ENCODE results near the gene SDK1. TPM values are rescaled to one million over a fixed set of nuclear protein-coding genes. Genes with fewer than 3 reads are reported as not detected.

Gene SDK1
- total and polyA plus RNA-seq, 10 of the 15 experiments (the other 5 are each of a cell fraction or from before 2014, with no cell fraction given) = 0.14 to 0.33 TPM; not detected in 8

- H4K20me1 ChIP-seq (ENCODE audit: control insufficient read depth, insufficient read depth) = no peaks in the 10 kb centered on the region
- no peak for FAIRE-seq
- no peak overlapping the region for H3K4me2 ChIP-seq (ENCODE audit: control insufficient read depth, insufficient read depth)
- no peak for DNase-seq (ENCODE audit: low read depth, low spot score)
- no TSS peak for BruUV-seq (replicated peaks)
- H3K4me1 ChIP-seq (ENCODE audit: control insufficient read depth, insufficient read depth, low read length) = no peaks in the 10 kb centered on the region
- no peak overlapping the region for H2AFZ ChIP-seq (ENCODE audit: control insufficient read depth, low read depth, low read length)
- H3K79me2 ChIP-seq (ENCODE audit: control insufficient read depth, insufficient read depth, low read length) = no peaks in the 10 kb centered on the region
- no peak overlapping the region for H3K9ac ChIP-seq (ENCODE audit: control insufficient read depth, insufficient read depth, low read length)
- in situ Hi-C loops (cut with MboI) = no loop called here
- no peaks in the 10 kb centered on the region for H3K36me3 ChIP-seq (ENCODE audit: control insufficient read depth in 2 of 2, insufficient read depth in 2 of 2, low read length in 1 of 2)
- no peaks in the 10 kb centered on the region; the same call in 2 of the 3 replicates for H3K9me3 ChIP-seq (replicated peaks; ENCODE audit: control insufficient read depth, insufficient read depth, low read length)
- SMC1A ChIA-PET (ENCODE audit: uncharacterized antibody, unreplicated experiment) = no interaction called here
- no peak overlapping the region for H3K27ac ChIP-seq (ENCODE audit: control insufficient read depth, insufficient read depth)
- intact Hi-C loops (cut with micrococcal nuclease; ENCODE audit: unreplicated experiment) = no loop called here
- no peak overlapping the region for H3K4me3 ChIP-seq
- no peak for ATAC-seq
- WGBS (ENCODE audit: insufficient coverage, insufficient replicate concordance, low lambda C conversion rate, missing lambda C conversion rate) = 16% methylated on average over 12 of the region's 12 CpGs
- H3K27me3 ChIP-seq (replicated peaks in 1 of 2; ENCODE audit: control insufficient read depth in 2 of 2, insufficient read depth in 2 of 2, low read length in 1 of 2) = no peaks in the 10 kb centered on the region
- TF ChIP-seq ZNF592 (IDR thresholded peaks at IDR 0.05) = no peak
- TF ChIP-seq CREM (IDR thresholded peaks at IDR 0.05; ENCODE audit: low read depth) = no peak
- TF ChIP-seq RELB (IDR thresholded peaks at IDR 0.05; ENCODE audit: low read depth) = no peak
- no peak for TF ChIP-seq BCL3 (IDR thresholded peaks at IDR 0.05; ENCODE audit: borderline replicate concordance, insufficient read depth, low read depth, low read length, poor library complexity, severe bottlenecking)
- TF ChIP-seq CBFB (IDR thresholded peaks at IDR 0.05; ENCODE audit: low read depth) = no peak
- no peak for TF ChIP-seq MYC (IDR thresholded peaks at IDR 0.05; ENCODE audit: insufficient read depth, insufficient read length, insufficient replicate concordance, low read length, severe bottlenecking)
- no peak for TF ChIP-seq BHLHE40 (IDR thresholded peaks at IDR 0.05; ENCODE audit: borderline replicate concordance in 1 of 2, low read depth in 2 of 2, low read length in 1 of 2)
- no peak for TF ChIP-seq ZNF274 (IDR thresholded peaks at IDR 0.05; ENCODE audit: insufficient read depth, insufficient read length)
- no peak for TF ChIP-seq MAX (IDR thresholded peaks at IDR 0.05; ENCODE audit: low read depth, low read length)
- no peak for TF ChIP-seq STAT3 (IDR thresholded peaks at IDR 0.05; ENCODE audit: low read depth, low read length)
- TF ChIP-seq HDAC2 (IDR thresholded peaks at IDR 0.05) = no peak
- CTCF ChIA-PET = no interaction called here
- POLR2A ChIA-PET = no interaction called here
- RAD21 ChIA-PET (ENCODE audit: unreplicated experiment) = no interaction called here
Observed at GRCh38 chr7:4212376-4212775, 911.3 kb downstream of the SDK1 start.

Data from GM12878 (cell line).